Measurements from ENCODE around the gene UEVLD.

Gene UEVLD

DNA sequence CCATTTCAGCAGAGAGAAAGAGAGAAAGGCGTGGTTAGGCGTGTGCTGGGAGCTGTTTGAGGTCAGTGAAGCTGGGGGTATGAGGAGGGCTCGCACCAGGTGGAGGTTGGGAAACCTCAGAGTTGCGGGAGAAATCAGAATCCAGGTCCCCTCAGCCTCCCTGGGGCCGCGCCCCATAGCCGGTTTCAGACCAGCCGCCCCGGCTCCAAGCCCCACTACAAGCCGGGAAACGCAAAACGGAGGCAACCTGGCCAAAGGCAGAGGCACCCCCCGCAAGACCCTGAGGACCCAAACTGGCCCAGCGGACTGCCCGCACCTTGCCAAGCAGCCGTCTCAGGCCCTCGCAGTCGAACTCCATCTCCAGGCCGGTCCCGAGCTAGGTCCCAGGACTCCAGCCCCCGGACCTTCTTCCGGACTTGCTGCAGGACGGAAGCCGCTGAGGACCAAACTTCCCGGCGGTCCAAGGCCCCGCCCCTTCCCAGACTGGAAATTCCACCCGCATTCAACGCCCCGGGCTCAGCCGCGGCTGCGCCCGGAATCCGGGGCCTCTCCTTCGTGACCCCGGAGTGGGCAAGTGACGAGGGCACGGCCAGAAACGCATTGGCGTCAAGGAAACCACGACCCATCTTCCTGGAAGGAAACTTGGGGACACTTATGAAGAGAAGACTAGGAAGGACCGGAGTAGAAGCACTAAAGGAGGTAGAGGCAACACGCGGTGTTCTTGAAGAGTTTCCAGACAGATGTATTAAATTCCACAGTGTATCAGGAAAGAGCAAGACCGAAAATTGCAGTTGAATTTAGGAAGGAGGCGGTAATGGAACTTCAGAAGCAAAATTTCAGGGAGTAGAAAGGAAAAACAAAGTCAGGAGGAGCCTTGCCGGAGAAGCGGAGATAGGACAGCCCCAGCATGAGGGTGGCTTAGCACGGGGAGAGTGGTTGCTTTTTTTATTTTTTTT is at the start of gene UEVLD:
TSS of gene UEVLD (minus strand) at position 438 of the 956 bp plus-strand sequence. CDS start at position 358, 80 bp downstream.
- DNase-seq (ENCODE audit: low read depth) = peak; percentile 97
- no peaks in the 10 kb centered on the region for H3K27me3 ChIP-seq (replicated peaks; ENCODE audit: control insufficient read depth, insufficient read depth, low read length)
- H3K36me3 ChIP-seq (ENCODE audit: control insufficient read depth, insufficient read depth, low read length, severe bottlenecking) = no peaks in the 10 kb centered on the region
- no peaks in the 10 kb centered on the region for H3K9me3 ChIP-seq (ENCODE audit: control insufficient read depth, low read length)
- peaks cover 19% of the 10 kb centered on the region for H3K4me1 ChIP-seq (ENCODE audit: control insufficient read depth, insufficient read depth, low read length)
- peak within 1 kb of the TSS; percentile 98 for H3K9ac ChIP-seq (ENCODE audit: low read length)
- H3K4me3 ChIP-seq (ENCODE audit: low read length) = peak within 1 kb of the TSS; percentile 100

DNA sequence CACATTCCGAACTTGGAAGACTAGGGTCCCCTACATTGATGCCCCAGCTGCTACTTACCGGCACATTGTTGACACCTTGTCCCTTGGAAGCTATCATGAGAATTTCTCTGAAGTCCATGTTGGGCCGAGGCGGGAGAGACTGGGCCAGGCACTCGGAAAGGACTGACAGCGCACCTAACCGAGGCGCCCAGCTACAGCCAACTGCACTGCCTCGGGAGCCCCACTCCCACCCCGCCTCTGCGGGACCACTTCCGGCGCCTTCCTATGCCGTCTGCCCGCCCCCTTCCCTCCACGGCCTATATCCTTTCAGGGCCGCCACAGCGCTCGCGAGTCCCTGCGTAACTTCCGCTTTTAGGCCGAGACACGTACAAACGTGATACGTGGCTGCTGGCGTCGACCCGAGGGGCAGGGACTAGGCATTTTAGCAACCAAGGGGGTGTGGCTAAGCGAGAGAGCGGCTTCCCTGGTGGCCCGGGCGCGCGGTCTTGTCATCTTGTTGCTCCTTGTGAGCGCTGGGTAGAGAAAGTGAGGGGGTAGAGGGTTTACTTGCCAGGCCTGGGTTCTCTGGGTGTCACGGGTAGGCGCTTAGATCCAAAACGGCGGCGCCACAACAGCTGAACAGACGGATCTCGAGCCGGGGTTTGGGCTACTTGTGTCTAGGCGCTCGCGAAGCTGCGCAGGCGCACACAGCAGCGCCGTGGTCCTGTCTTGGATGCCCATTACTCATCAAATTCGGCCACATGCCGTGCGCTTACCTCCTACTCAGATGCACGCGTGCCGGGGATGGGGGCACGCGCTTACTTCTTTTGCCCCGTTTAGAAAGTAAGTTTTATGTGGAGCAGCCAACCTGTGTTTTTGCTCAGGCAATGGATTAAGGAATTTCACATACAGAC is 45.9 kb upstream of the UEVLD start, which contains the start of gene SPTY2D1:
TSS of gene SPTY2D1 (minus strand) at position 203 of the 893 bp plus-strand sequence. CDS start at position 118, 85 bp downstream.
- Histone ChIP-seq H3K9me3 (ENCODE audit: control insufficient read depth, low read length) (no peaks in the 10 kb centered on the region), H3K4me1 (ENCODE audit: control insufficient read depth, insufficient read depth, low read length) (peaks cover 21% of the 10 kb centered on the region)

DNA sequence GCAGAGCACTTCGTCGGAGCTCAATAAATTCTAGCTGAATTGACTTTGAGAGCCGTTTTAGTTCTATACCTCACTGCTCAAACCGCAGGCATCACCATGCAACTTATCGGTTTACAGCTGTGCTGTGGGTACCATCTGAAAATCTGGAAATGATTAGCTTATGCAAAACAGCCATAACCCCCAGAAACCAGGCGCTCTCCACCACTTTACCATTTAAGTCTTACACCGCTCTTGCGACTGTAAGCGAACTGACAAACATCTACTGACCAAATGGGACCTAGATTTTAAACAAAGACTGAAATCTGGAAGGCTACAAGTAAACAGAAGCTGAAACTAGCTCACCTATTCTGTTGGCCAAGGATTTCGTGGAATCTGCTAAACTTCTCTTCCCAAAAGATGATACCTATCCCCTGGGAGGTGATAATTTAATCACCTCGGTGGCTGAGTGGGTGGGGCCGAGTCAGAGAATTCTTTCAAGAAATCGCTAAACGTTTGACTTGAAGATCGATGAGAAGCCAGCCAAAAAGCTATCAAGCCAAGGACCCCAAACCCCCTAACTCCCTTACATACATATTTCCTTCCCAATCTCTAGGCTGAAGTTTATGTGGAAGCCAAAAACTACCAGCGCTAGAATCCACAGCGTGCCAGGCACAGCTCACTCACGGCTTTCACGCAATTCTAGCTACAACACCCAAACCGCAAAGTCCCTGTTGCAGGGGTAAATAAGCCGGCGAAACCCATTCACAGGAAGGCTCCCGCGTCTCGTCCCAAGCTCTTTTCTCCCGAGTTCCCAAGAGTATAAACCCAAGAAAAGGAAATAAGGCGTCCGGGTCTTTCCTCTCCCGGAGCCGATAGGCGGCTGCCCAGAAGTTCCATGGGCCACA is 45.0 kb upstream of the UEVLD start:
- H3K27me3 ChIP-seq (replicated peaks; ENCODE audit: control insufficient read depth, insufficient read depth, low read length) = no peaks in the 10 kb centered on the region
- DNase-seq (ENCODE audit: low read depth) = peak; percentile 79
- no peaks in the 10 kb centered on the region for H3K9me3 ChIP-seq (ENCODE audit: control insufficient read depth, low read length)
- no peaks in the 10 kb centered on the region for H3K36me3 ChIP-seq (ENCODE audit: control insufficient read depth, insufficient read depth, low read length, severe bottlenecking)
- peak overlapping the region; percentile 99 for H3K4me3 ChIP-seq (ENCODE audit: low read length)
- peaks cover 26% of the 10 kb centered on the region for H3K4me1 ChIP-seq (ENCODE audit: control insufficient read depth, insufficient read depth, low read length)
- peak overlapping the region; percentile 97 for H3K9ac ChIP-seq (ENCODE audit: low read length)

More for the DNA sequence above, 45.9 kb upstream of the UEVLD start, which contains the start of gene SPTY2D1:
- DNase-seq (ENCODE audit: low read depth) = peak; percentile 100
- H3K27me3 ChIP-seq (replicated peaks; ENCODE audit: control insufficient read depth, insufficient read depth, low read length) = no peaks in the 10 kb centered on the region
- peak within 1 kb of the TSS; percentile 99 for H3K4me3 ChIP-seq (ENCODE audit: low read length)
- no peaks in the 10 kb centered on the region for H3K36me3 ChIP-seq (ENCODE audit: control insufficient read depth, insufficient read depth, low read length, severe bottlenecking)
- peak within 1 kb of the TSS; percentile 97 for H3K9ac ChIP-seq (ENCODE audit: low read length)

DNA sequence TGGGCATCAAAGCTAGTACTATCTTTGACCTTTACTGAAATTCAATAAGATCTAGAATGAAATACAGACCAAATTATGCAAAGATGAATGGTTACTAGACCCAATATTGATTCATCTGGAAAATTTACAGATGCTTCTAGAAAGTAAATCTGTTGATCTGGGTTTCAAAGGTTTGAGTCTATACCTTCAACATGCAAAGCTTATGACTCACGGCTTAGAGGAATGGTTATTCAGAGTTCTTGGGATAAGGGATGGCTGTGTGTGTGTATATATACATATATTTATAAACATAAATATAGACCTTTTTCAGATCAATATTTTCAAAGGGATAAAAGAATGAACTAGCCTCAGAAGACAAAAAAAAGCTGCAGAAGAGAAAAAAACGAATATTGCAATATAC is 44.3 kb upstream of the UEVLD start:
- Histone ChIP-seq H3K4me3 (ENCODE audit: low read length) (peak overlapping the region; percentile 99), H3K27me3 (replicated peaks; ENCODE audit: control insufficient read depth, insufficient read depth, low read length) (no peaks in the 10 kb centered on the region), H3K9ac (ENCODE audit: low read length) (peak overlapping the region; percentile 97), H3K4me1 (ENCODE audit: control insufficient read depth, insufficient read depth, low read length) (peaks cover 26% of the 10 kb centered on the region), H3K36me3 (ENCODE audit: control insufficient read depth, insufficient read depth, low read length, severe bottlenecking) (no peaks in the 10 kb centered on the region), H3K9me3 (ENCODE audit: control insufficient read depth, low read length) (no peaks in the 10 kb centered on the region)
- peak; percentile 28 for DNase-seq (ENCODE audit: low read depth)

DNA sequence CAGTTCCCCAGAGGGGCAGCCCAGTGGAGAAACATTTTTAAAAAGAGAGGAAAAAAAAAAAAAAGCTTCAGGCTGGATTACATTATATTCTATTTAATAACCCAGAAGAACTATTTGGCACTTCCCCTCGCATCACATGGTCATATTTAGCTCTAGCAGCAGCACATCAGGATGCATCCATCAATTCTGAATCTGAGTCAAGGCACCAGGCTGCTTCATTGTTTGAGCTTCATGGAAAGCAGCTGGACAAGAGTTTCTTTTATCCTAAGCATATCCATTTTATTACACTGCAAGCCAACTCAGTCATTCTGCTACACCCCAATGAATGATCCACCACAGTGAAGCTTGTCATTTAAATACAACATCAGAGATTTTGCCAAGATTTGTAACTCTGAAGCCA is 35.6 kb upstream of the UEVLD start:
- peaks cover 4% of the 10 kb centered on the region for H3K4me1 ChIP-seq (ENCODE audit: control insufficient read depth, insufficient read depth, low read length)
- no peaks in the 10 kb centered on the region for H3K36me3 ChIP-seq (ENCODE audit: control insufficient read depth, insufficient read depth, low read length, severe bottlenecking)
- DNase-seq (ENCODE audit: low read depth) = no peak
- H3K9ac ChIP-seq (ENCODE audit: low read length) = no peak overlapping the region
- H3K27me3 ChIP-seq (replicated peaks; ENCODE audit: control insufficient read depth, insufficient read depth, low read length) = no peaks in the 10 kb centered on the region
- H3K9me3 ChIP-seq (ENCODE audit: control insufficient read depth, low read length) = no peaks in the 10 kb centered on the region
- H3K4me3 ChIP-seq (ENCODE audit: low read length) = no peak overlapping the region

DNA sequence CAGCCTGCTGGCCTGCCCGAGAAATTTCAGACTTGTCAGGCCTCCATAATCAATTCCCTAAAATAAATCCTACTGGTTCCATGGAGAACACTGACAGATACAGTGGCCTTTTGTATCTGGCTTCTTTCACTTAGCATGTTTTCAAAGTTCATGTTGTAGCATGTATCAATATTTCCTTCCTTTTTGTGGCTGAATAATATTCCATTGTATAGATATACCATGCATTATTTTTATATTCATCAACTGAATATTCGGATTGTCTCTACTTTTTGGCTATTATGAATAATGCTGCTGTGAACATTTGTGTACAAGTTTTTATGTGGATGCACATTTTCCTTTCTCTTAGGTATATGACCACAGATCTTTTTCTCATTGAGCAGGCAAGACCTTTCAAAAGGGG is 35.2 kb upstream of the UEVLD start:
- DNase-seq (ENCODE audit: low read depth) = no peak
- Histone ChIP-seq H3K4me3 (ENCODE audit: low read length) (no peak overlapping the region), H3K27me3 (replicated peaks; ENCODE audit: control insufficient read depth, insufficient read depth, low read length) (no peaks in the 10 kb centered on the region), H3K9me3 (ENCODE audit: control insufficient read depth, low read length) (no peaks in the 10 kb centered on the region), H3K4me1 (ENCODE audit: control insufficient read depth, insufficient read depth, low read length) (peaks cover 6% of the 10 kb centered on the region), H3K36me3 (ENCODE audit: control insufficient read depth, insufficient read depth, low read length, severe bottlenecking) (no peaks in the 10 kb centered on the region), H3K9ac (ENCODE audit: low read length) (no peak overlapping the region)

DNA sequence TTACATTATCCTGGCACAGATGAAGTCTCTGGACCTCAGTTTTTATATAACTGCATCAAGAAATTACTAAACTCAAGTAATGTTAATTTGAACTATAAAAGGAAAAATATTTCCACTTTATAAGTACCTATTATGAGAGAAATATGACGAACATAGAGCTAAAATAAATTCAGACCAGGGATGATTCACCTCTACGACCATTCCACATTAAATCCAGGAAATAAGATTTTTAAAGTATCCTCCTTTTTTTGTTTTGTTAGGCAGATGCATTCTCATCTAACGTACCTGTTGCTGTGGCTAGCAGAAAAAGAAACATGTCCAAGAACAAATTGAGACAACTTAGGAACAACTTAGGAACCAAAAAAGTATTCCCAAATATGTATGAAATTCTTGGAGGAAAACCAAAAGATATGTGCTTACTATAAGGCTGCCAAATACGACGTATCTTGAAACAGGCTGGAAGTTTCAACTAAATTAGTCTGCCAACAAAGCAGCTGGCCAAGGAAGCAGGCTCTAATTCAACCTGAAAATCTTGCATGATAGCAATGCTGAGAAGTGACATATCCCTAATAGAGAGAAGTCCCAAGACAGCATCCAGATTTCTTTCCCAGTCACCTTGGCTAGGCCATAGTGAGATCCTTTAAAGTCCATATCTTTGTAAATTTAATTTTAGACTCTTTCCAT is 29.9 kb upstream of the UEVLD start:
- peak; percentile 66 for DNase-seq (ENCODE audit: low read depth)
- peaks cover 29% of the 10 kb centered on the region for H3K36me3 ChIP-seq (ENCODE audit: control insufficient read depth, insufficient read depth, low read length, severe bottlenecking)
- peaks cover 27% of the 10 kb centered on the region for H3K4me1 ChIP-seq (ENCODE audit: control insufficient read depth, insufficient read depth, low read length)
- H3K9me3 ChIP-seq (ENCODE audit: control insufficient read depth, low read length) = no peaks in the 10 kb centered on the region
- peak overlapping the region; percentile 7 for H3K4me3 ChIP-seq (ENCODE audit: low read length)
- H3K9ac ChIP-seq (ENCODE audit: low read length) = peak overlapping the region; percentile 48
- H3K27me3 ChIP-seq (replicated peaks; ENCODE audit: control insufficient read depth, insufficient read depth, low read length) = no peaks in the 10 kb centered on the region

DNA sequence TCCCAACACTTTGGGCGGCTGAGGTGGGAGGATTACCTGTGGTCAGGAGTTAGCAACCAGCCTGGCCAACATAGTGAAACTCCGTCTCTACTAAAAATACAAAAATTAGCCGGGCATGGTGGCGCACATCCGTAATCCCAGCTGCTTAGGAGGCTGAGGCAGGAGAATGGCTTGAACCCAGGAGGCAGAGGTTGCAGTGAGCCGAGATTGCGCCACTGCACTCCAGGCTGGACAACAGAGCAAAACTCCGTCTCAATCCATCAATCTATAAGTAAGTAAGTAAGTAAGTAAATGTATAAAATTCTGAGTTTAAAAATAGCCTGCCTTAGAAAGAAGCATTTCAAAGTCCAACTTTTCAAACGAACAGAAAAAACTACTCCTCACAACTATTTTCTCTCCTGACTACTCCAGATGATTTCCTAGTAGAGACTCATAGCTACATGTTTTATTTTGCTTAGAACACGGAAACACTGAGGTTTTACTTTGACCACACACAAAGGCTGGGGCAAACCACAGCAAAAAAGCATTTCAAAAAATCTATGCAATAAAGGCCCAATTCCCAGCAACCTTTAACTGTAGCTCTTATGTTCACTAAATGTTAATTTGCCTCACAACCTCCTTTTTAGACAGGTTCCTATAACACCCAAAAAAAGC is 29.3 kb upstream of the UEVLD start:
- H3K4me1 ChIP-seq (ENCODE audit: control insufficient read depth, insufficient read depth, low read length) = peaks cover 29% of the 10 kb centered on the region
- no peaks in the 10 kb centered on the region for H3K9me3 ChIP-seq (ENCODE audit: control insufficient read depth, low read length)
- peak overlapping the region; percentile 48 for H3K9ac ChIP-seq (ENCODE audit: low read length)
- H3K27me3 ChIP-seq (replicated peaks; ENCODE audit: control insufficient read depth, insufficient read depth, low read length) = no peaks in the 10 kb centered on the region
- peaks cover 32% of the 10 kb centered on the region for H3K36me3 ChIP-seq (ENCODE audit: control insufficient read depth, insufficient read depth, low read length, severe bottlenecking)
- peak overlapping the region; percentile 7 for H3K4me3 ChIP-seq (ENCODE audit: low read length)
- peak; percentile 40 for DNase-seq (ENCODE audit: low read depth)

DNA sequence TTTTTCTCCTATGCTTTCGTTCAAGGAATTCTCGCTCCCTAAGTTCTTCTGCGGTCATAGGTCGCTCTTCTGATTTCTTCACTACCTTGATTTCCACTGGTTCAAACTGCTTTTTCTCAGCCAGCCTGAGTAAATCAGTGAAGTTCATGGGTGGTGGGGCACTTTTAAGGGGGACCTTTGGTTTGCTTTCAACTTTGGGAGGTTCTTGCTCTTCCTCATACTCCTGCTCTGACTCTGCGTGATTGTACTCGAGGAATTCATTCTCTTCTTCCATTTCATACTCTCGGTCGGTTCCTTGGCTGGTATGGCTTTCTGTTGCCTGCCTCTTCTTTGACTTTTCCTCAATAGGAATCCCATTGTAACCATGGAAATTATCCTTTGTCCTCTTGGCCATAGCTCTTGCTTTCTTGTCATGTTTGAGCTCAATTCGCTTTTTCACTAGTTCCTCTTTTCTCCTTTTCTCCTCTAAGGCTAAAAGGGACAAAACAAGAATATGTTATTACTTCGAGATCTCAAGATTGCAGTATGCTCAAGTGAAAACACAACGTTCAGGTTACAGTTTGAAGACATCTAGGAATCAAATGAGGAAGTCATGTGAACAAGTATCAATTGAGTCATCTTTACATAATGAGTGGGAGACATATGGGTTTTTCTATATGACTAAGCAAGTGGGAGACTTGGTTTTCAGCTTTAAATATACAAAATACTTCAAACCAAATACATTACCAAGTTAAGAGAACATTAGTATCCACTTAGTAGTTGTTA is 27.3 kb upstream of the UEVLD start:
- Histone ChIP-seq H3K9ac (ENCODE audit: low read length) (no peak overlapping the region), H3K9me3 (ENCODE audit: control insufficient read depth, low read length) (no peaks in the 10 kb centered on the region), H3K4me3 (ENCODE audit: low read length) (no peak overlapping the region), H3K27me3 (replicated peaks; ENCODE audit: control insufficient read depth, insufficient read depth, low read length) (no peaks in the 10 kb centered on the region), H3K4me1 (ENCODE audit: control insufficient read depth, insufficient read depth, low read length) (peaks cover 40% of the 10 kb centered on the region), H3K36me3 (ENCODE audit: control insufficient read depth, insufficient read depth, low read length, severe bottlenecking) (peaks cover 38% of the 10 kb centered on the region)
- peak; percentile 15 for DNase-seq (ENCODE audit: low read depth)
